Measurements from ENCODE around the gene OR5K1.
A peak's percentile ranks its signal among the peaks of the same experiment; 100 is the strongest.

Gene OR5K1

GRCh38 chr3:98521897-98522543 is 59.0 kb downstream of the OR5K1 start:
- Histone ChIP-seq H3K27me3 (ENCODE audit: control insufficient read depth, insufficient read depth, low read length) (no peaks in the 10 kb centered on the region), H3K4me1 (ENCODE audit: control insufficient read depth, insufficient read depth, low read length) (peaks cover 10% of the 10 kb centered on the region), H3K36me3 (ENCODE audit: control insufficient read depth, insufficient read depth, low read length) (peaks cover 4% of the 10 kb centered on the region), H3K9ac (ENCODE audit: low read length) (peak overlapping the region; percentile 70), H3K27ac (ENCODE audit: low read depth, low read length) (peak overlapping the region; percentile 95), H3K4me3 (ENCODE audit: low read length) (peak overlapping the region; percentile 88)
